NCI-H2227 treated with DMSO at 0.1 percent for 48 hours (cell line): Measurements from ENCODE around the gene KIF3B.
A peak's percentile ranks its signal among the peaks of the same experiment; 100 is the strongest.
"Not testable (repeated sequence)": the region's sequence is repeated elsewhere in the genome, so short reads cannot be mapped to it uniquely, and the experiment has no call there.

Experiments
- DNase-seq: peaks from one replicate; lab custom pipeline; 2025; lab: John Stamatoyannopoulos, UW

Gene KIF3B

GRCh38 chr20:32330555-32330897 lies 53.1 kb downstream of the KIF3B start:
- no peak for DNase-seq

GRCh38 chr20:32332614-32333013 lies 55.2 kb downstream of the KIF3B start:
- no peak for DNase-seq

GRCh38 chr20:32333181-32333987 lies 55.9 kb downstream of the KIF3B start:
- DNase-seq, result no peak

- DNase-seq, result no peak
These were observed 56.8 kb downstream of the KIF3B start for GRCh38 chr20:32333988-32334885.

- DNase-seq, result peak; percentile 33
These were observed 59.5 kb downstream of the KIF3B start for GRCh38 chr20:32336918-32337347.

- no peak for DNase-seq
These were observed 60.6 kb downstream of the KIF3B start for GRCh38 chr20:32337937-32338661.

- no peak for DNase-seq
These were observed 61.2 kb downstream of the KIF3B start for GRCh38 chr20:32338665-32339064.

- peak; percentile 27 for DNase-seq
These were observed 61.7 kb downstream of the KIF3B start for GRCh38 chr20:32339116-32339515.

GRCh38 chr20:32341053-32341452 lies 63.6 kb downstream of the KIF3B start:
- DNase-seq, result not testable (repeated sequence)

- DNase-seq, result no peak
These were observed 66.0 kb downstream of the KIF3B start for GRCh38 chr20:32343439-32343838.

GRCh38 chr20:32344835-32345506 lies 67.5 kb downstream of the KIF3B start:
- DNase-seq, result peak; percentile 48

GRCh38 chr20:32348207-32348606 lies 70.8 kb downstream of the KIF3B start:
- DNase-seq, result no peak

- no peak for DNase-seq
These were observed 73.0 kb downstream of the KIF3B start for GRCh38 chr20:32350421-32350820.

- no peak for DNase-seq
These were observed 74.8 kb downstream of the KIF3B start for GRCh38 chr20:32352121-32352720.

GRCh38 chr20:32353848-32354496 lies 76.5 kb downstream of the KIF3B start:
- no peak for DNase-seq

GRCh38 chr20:32354592-32355416 lies 77.4 kb downstream of the KIF3B start:
- no peak for DNase-seq

- no peak for DNase-seq
These were observed 78.0 kb downstream of the KIF3B start for GRCh38 chr20:32355417-32355841.

- DNase-seq, result not testable (repeated sequence)
These were observed 78.6 kb downstream of the KIF3B start for GRCh38 chr20:32355907-32356621.
